Right lobe of liver (tissue), 6 donors: ENCODE results near the gene APBB2. TPM values are rescaled to one million over a fixed set of nuclear protein-coding genes. Genes with fewer than 3 reads are reported as not detected.

Source experiments
- ATAC-seq, 4 donors: fragments of 200-7000 bp; cut with Tn5 transposase; one replicate each; pipeline ENCODE4 v1.9.1; 2020; ENCODE audit warnings: mild to moderate bottlenecking in 4 of 4, moderate library complexity in 4 of 4
- DNase-seq, 3 donors: peaks; one replicate each; pipeline ENCODE4 v3.0.0-alpha.2; 2020
- H3K27ac ChIP-seq, 3 donors: fragments of 200-600 bp; one replicate each; pipeline ENCODE4 v1.8.0; 2022
- H3K27me3 ChIP-seq, 2 donors: fragments of 200-600 bp; one replicate each; pipeline ENCODE4 v1.8.0; 2022
- H3K36me3 ChIP-seq, 4 donors: fragments of 200-600 bp; sonication (generic) in 1 of 4; one replicate each; pipeline versions ENCODE4 v1.5.1 to v1.8.0; 2017 to 2022; ENCODE audit warnings: control low read depth in 1 of 4
- H3K4me1 ChIP-seq, 4 donors: fragments of 200-600 bp; sonication (generic) in 1 of 4; one replicate each; pipeline versions ENCODE4 v1.5.1 to v1.8.0; 2017 to 2022; ENCODE audit warnings: control low read depth in 1 of 4
- H3K4me3 ChIP-seq, 3 donors: fragments of 200-600 bp; one replicate each; pipeline ENCODE4 v1.8.0; 2022
- H3K9me3 ChIP-seq, 4 donors: fragments of 200-600 bp; sonication (generic) in 1 of 4; one replicate each; pipeline versions ENCODE4 v1.5.1 to v1.8.0; 2017 to 2022; ENCODE audit warnings: control low read depth in 1 of 4
- POLR2A ChIP-seq: fragments of 450-650 bp; IDR thresholded peaks from one replicate; pipeline ENCODE4 v1.6.1; 2017; ENCODE audit warnings: antibody characterized with exemption, mild to moderate bottlenecking
- WGBS: methylation state at CpG from one replicate; pipeline ENCODE4 v1.1.6; 2018; ENCODE audit warnings: low coverage, low lambda C conversion rate; ENCODE audit not compliant: insufficient coverage; ENCODE audit errors: missing lambda C conversion rate; 5-methylcytosine and 5-hydroxymethylcytosine counted together
- intact Hi-C, 2 donors: fragments of 100-400 bp; cut with DNase I; formaldehyde crosslinking; loops; one replicate each; pipeline versions ENCODE4 v1.11.2 to v1.14.1; 2022
- total RNA-seq, 6 experiments: library from RNA; depleted of rRNA in 2 of 6; stranded (reverse); fragments of >200 nt in 2 of 6; fragmentation: NEBNext Ultra II Directional in 3 of 6; extraction: Animal tissue kit (Norgen Biotek cat#: 25700) in 3 of 6; gene quantifications; one replicate each; pipeline versions ENCODE4 v1.1.0 to v1.2.4, GENCODE V29; 2016 to 2023
- TF ChIP-seq, protein P1 (sequence below), 4 donors: fragments of 200-600 bp in 3 of 4; fragments of 450-650 bp in 1 of 4; IDR thresholded peaks; one replicate each; pipeline versions ENCODE4 v1.5.1 to v1.8.0; 2016 to 2022; ENCODE audit warnings: antibody characterized with exemption in 4 of 4, mild to moderate bottlenecking in 2 of 4
- donor health status: DM: no; HTN: yes; CAD: no.
- donor health status: DM: no; HTN: no; CAD: no.
- donor health status: DM: no; HTN: no; CAD: no.
- donor health status: DM: no; HTN: yes; CAD: no.
- donor health status: DM: no; HTN: yes; CAD: no.

APBB2 gene
- total RNA-seq, 6 experiments from 2014 or later = 14.1 to 27.9 (median 25.1) TPM

DNA sequence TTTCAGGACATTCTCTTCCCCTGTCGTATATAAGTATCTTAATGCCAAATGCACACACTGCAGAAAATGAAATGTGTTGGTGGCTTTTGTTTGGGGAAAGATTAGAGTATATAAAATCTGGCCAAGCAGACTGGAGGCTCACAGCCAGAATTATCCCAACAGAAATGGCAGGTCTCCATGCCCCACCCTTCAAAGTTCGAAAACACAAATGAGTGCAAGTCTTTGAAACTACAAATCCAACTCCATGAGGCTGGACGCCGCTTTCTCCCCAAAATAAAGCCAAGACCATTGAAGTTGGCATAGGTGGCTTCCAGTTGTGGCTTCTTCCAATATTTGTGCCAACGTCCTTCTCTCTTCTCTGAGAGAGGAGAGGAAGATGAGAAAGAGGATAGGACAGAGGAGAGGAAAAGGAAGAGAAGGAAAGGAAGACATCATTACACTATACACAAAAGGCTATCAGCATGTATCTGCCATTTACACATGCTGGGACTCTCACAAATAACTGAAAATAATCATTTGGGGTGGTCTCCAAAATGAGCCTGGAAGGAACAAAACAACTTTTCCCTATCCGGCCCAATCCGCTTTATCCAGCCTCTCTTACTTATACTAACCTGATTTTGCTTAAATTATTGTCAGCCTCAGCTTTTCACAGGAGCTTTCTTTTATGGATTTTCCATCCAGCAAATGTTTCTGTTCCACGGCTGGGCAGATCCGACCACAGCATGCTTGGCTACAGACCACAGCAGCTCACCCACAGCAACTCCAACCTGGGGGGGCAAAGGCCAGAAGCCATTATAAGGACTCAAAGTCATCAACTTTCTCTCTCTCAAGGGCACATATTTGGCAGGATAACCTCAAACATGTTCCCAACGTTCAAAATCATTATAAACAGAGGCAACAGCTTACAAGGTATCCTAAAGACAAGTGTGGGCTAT is 71.7 kb downstream of the APBB2 start:
- Histone ChIP-seq H3K9me3 (no peaks in the 10 kb centered on the region), H3K27ac (peak overlapping the region; percentile 64 to 92 (median 85)), H3K4me1 (peaks cover 3 to 55% (median 4%) of the 10 kb centered on the region in 4 donors), H3K36me3 (no peaks in the 10 kb centered on the region), H3K27me3 (no peaks in the 10 kb centered on the region), H3K4me3 (peak overlapping the region in 2 of 3 donors; percentile 5 to 15)
- TF ChIP-seq, protein P1, sequence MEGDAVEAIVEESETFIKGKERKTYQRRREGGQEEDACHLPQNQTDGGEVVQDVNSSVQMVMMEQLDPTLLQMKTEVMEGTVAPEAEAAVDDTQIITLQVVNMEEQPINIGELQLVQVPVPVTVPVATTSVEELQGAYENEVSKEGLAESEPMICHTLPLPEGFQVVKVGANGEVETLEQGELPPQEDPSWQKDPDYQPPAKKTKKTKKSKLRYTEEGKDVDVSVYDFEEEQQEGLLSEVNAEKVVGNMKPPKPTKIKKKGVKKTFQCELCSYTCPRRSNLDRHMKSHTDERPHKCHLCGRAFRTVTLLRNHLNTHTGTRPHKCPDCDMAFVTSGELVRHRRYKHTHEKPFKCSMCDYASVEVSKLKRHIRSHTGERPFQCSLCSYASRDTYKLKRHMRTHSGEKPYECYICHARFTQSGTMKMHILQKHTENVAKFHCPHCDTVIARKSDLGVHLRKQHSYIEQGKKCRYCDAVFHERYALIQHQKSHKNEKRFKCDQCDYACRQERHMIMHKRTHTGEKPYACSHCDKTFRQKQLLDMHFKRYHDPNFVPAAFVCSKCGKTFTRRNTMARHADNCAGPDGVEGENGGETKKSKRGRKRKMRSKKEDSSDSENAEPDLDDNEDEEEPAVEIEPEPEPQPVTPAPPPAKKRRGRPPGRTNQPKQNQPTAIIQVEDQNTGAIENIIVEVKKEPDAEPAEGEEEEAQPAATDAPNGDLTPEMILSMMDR (IDR thresholded peaks at IDR 0.05) = no peak
- TF ChIP-seq POLR2A = no peak
- intact Hi-C loops = no loop called here
- peak in 2 of 3 donors; percentile 64 to 83 for DNase-seq
- WGBS = 24% methylated on average over 10 of the region's 10 CpGs
- ATAC-seq = peak; percentile 34 to 78 (median 66)

DNA sequence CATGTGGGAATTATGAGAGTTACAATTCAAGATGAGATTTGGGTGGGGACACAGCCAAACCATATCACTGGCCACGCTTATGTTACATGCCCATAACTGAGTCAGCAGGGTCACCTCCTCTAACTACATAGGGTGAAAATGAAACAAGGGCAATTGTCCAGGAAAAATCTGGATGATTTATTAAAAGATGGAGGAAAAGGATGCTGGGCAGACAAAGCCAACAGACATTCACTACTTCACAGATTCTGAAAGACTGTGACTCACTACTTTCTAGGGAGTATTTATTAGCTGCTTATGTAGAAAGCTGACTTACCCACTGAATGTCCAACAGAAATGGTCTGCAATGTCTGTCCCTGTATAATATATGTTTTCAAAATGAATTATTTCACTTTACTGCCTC is 72.4 kb downstream of the APBB2 start:
- TF ChIP-seq POLR2A = no peak
- TF ChIP-seq, protein P1 (IDR thresholded peaks at IDR 0.05) = no peak
- H3K4me3 ChIP-seq = no peak overlapping the region
- H3K36me3 ChIP-seq = no peaks in the 10 kb centered on the region
- no peaks in the 10 kb centered on the region for H3K9me3 ChIP-seq
- H3K27me3 ChIP-seq = no peaks in the 10 kb centered on the region
- H3K4me1 ChIP-seq = peaks cover 3 to 50% (median 4%) of the 10 kb centered on the region in 4 donors
- no peak for DNase-seq
- H3K27ac ChIP-seq = peak overlapping the region in 2 of 3 donors; percentile 85 to 92
- 100% methylated on average over 1 of the region's 1 CpG for WGBS
- ATAC-seq = no peak
- intact Hi-C loops = no loop called here

DNA sequence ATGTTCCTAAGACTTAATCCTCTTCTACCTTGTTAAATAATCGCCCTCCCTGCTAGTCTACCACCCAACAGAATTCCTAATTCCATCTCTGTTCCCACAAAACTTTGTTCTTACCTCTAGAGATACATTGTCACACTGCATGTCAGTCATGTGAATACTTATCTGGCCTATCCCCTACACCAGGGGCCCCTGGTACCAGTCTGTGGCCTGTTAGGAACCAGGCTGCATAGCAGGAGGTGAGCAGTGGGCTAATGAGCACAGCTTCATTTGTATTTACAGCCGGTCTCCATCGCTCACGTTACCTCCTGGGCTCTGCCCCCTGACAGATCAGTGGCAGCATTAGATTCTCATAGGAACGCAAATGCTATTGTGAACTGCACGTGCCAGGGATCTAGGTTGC is 73.9 kb downstream of the APBB2 start:
- Histone ChIP-seq H3K27ac (no peak overlapping the region), H3K36me3 (no peaks in the 10 kb centered on the region), H3K9me3 (no peaks in the 10 kb centered on the region), H3K27me3 (no peaks in the 10 kb centered on the region), H3K4me1 (peaks cover 3 to 43% (median 4%) of the 10 kb centered on the region in 4 donors), H3K4me3 (no peak overlapping the region)
- intact Hi-C loops = no loop called here
- WGBS = 82% methylated on average over 6 of the region's 6 CpGs
- DNase-seq (no peak), ATAC-seq (no peak)
- TF ChIP-seq, protein P1 (IDR thresholded peaks at IDR 0.05) = no peak
- no peak for TF ChIP-seq POLR2A

DNA sequence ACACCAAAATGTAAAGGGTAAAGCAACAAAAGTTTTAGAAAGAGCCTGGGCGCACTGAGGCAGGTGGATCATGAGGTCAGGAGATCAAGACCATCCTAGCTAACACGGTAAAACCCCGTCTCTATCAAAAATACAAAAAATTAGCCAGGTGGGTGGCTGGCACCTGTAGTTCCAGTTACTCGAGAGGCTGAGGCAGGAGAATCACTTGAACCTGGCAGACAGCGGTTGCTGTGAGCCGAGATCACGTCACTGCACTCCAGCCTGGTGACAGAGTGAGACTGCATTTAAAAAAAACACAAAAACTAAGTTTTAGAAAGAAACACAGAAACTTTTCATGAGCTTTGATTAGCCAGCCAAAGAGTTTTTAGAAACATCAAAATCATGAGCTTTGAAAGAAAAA is 76.5 kb downstream of the APBB2 start:
- Histone ChIP-seq H3K9me3 (no peaks in the 10 kb centered on the region), H3K36me3 (no peaks in the 10 kb centered on the region), H3K4me3 (no peak overlapping the region), H3K27ac (no peak overlapping the region), H3K4me1 (peaks cover 0 to 33% (median 5%) of the 10 kb centered on the region in 4 donors), H3K27me3 (no peaks in the 10 kb centered on the region)
- intact Hi-C loops = no loop called here
- TF ChIP-seq POLR2A = no peak
- TF ChIP-seq, protein P1 (IDR thresholded peaks at IDR 0.05) = no peak
- 89% methylated on average over 6 of the region's 7 CpGs for WGBS
- ATAC-seq = no peak
- no peak for DNase-seq
